ENCODE data around the gene MST1.

DNA sequence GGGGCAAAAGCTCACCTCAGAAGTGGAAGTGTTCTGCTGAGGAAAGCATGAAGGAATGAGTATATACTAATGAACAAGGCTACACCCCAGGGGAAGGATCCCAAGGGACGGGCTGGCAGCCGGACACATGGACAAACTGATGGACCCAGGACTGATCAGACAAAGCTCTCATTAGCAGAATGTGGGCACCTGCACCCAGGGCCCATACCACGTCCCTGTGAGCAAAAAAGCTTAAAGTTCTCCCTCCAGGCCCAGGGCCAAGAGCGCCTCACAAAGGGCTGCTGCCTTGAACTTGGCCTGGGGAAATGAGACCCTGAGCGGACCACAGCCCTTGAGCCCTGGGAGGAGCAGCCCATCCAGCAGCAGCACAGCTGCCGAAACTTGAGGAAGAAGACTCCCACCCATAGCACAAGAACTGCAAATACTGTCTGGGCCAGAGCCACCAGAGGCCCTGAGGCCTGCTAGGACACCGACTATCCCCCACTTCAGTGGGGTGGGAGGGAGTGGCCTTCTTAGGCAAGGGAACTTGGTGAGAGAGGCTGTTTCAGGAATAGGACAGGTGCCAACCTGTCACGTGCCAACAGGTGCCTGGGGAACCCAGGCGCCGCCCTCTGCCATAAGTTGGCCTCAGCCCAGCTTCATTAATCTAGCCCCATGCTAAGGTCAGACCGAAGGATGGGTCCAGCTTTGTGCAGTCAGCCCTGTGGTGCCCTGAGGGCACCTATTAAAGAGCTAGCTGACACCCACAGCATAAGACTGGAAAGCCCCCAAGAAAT, 36.8 kb upstream of the MST1 start:
- TF ChIP-seq, protein P1, sequence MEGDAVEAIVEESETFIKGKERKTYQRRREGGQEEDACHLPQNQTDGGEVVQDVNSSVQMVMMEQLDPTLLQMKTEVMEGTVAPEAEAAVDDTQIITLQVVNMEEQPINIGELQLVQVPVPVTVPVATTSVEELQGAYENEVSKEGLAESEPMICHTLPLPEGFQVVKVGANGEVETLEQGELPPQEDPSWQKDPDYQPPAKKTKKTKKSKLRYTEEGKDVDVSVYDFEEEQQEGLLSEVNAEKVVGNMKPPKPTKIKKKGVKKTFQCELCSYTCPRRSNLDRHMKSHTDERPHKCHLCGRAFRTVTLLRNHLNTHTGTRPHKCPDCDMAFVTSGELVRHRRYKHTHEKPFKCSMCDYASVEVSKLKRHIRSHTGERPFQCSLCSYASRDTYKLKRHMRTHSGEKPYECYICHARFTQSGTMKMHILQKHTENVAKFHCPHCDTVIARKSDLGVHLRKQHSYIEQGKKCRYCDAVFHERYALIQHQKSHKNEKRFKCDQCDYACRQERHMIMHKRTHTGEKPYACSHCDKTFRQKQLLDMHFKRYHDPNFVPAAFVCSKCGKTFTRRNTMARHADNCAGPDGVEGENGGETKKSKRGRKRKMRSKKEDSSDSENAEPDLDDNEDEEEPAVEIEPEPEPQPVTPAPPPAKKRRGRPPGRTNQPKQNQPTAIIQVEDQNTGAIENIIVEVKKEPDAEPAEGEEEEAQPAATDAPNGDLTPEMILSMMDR (IDR thresholded peaks at IDR 0.05) = no peak
- no peak for TF ChIP-seq POLR2A (IDR thresholded peaks at IDR 0.05)

Data from esophagus squamous epithelium (tissue), 4 donors.